Suprapubic skin (tissue), 4 donors: ENCODE measurements around the gene OR4D1. TPM values are rescaled to one million over a fixed set of nuclear protein-coding genes. Genes with fewer than 3 reads are reported as not detected.
"Not testable (repeated sequence)": the region's sequence is repeated elsewhere in the genome, so short reads cannot be mapped to it uniquely, and the experiment has no call there.

Experiments used
- DNase-seq, 2 donors: peaks; one replicate each; pipeline ENCODE4 v3.0.0-alpha.2; 2019; ENCODE audit warnings: low spot score in 2 of 2
- H3K27ac ChIP-seq: fragments of 200-600 bp; sonication (generic); one replicate; pipeline ENCODE4 v1.5.1; 2019
- H3K27me3 ChIP-seq: fragments of 200-600 bp; sonication (generic); one replicate; pipeline ENCODE4 v1.5.1; 2019
- H3K36me3 ChIP-seq: fragments of 200-600 bp; sonication (generic); one replicate; pipeline ENCODE4 v1.5.1; 2019
- H3K4me1 ChIP-seq: fragments of 200-600 bp; sonication (generic); one replicate; pipeline ENCODE4 v1.5.1; 2019
- H3K4me3 ChIP-seq: fragments of 200-600 bp; sonication (generic); one replicate; pipeline ENCODE4 v1.5.1; 2019; ENCODE audit warnings: mild to moderate bottlenecking
- H3K9me3 ChIP-seq: fragments of 200-600 bp; sonication (generic); one replicate; pipeline ENCODE4 v1.5.1; 2019
- CTCF ChIP-seq, 2 donors: fragments of 200-600 bp in 1 of 2; fragments of 450-650 bp in 1 of 2; sonication (generic) in 1 of 2; IDR thresholded peaks; one replicate each; pipeline ENCODE4 v1.5.1; 2016 to 2019; ENCODE audit warnings: antibody characterized with exemption in 2 of 2, mild to moderate bottlenecking in 1 of 2, moderate library complexity in 1 of 2
- EP300 ChIP-seq: sonication (generic); formaldehyde crosslinking; IDR thresholded peaks from one replicate; pipeline ENCODE4 v1.6.1; 2017; ENCODE audit warnings: antibody characterized with exemption
- POLR2A ChIP-seq, 2 donors: fragments of 450-650 bp; IDR thresholded peaks; one replicate each; pipeline ENCODE4 v1.6.1; 2017; ENCODE audit warnings: antibody characterized with exemption in 2 of 2, mild to moderate bottlenecking in 2 of 2, moderate library complexity in 2 of 2
- POLR2AphosphoS5 ChIP-seq, 3 donors: sonication (generic); formaldehyde crosslinking; IDR thresholded peaks; one replicate each; pipeline ENCODE4 v1.6.1; 2017; ENCODE audit warnings: antibody characterized with exemption in 3 of 3
- WGBS: methylation state at CpG from one replicate; pipeline ENCODE4 v1.1.5; 2018; 5-methylcytosine and 5-hydroxymethylcytosine counted together
- total RNA-seq, 4 donors: library from RNA; depleted of rRNA; stranded (reverse); fragments of >200 nt; gene quantifications; one replicate each; pipeline ENCODE4 v1.1.0, GENCODE V29; 2016

The OR4D1 gene
- total RNA-seq, 4 donors from 2014 or later, result not detected

DNA sequence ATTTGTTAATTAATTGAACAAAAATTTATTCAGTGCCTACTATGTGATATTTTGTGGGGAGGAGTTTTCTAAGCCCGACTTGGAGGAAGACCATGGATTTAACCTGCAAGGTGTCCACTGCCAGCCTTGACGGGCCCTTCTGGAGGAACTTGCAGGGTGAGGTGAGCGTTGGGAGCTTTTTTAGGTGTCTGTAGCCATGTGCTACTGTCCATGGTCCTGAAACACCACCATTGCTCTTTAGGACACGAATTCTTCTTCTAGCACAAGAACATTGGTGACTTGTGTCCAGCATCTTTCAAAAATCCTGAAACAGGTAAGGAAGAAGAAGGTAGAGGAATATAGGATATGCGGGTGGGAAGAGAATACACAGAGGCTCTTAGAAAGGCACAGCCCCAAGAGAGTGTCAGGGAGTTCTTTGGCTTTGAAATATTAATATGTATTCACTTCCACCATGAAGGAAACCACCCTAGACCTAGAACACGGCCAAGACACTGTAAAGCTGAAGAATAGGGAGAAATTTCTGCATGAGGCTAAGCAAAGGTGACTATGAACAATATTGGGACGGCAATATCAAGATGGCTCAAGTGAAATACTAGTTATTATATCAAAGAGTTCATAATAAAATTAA, 27.9 kb upstream of the OR4D1 start:
- no peak for DNase-seq
- Histone ChIP-seq H3K27ac (no peak overlapping the region), H3K36me3 (no peaks in the 10 kb centered on the region), H3K9me3 (no peaks in the 10 kb centered on the region), H3K4me3 (no peak overlapping the region), H3K27me3 (peaks cover 21% of the 10 kb centered on the region), H3K4me1 (no peaks in the 10 kb centered on the region)
- TF ChIP-seq POLR2AphosphoS5 (IDR thresholded peaks at IDR 0.05), result no peak
- TF ChIP-seq CTCF (IDR thresholded peaks at IDR 0.05), result no peak
- TF ChIP-seq EP300, result no peak
- no peak for TF ChIP-seq POLR2A (IDR thresholded peaks at IDR 0.05)
- 23% methylated on average over 7 of the region's 7 CpGs for whole genome bisulfite sequencing

- no peaks in the 10 kb centered on the region for H3K36me3 ChIP-seq
- no peak overlapping the region for H3K27ac ChIP-seq
- H3K9me3 ChIP-seq, result no peaks in the 10 kb centered on the region
- no peak for DNase-seq
- H3K4me1 ChIP-seq, result no peaks in the 10 kb centered on the region
- H3K27me3 ChIP-seq, result peaks cover 17% of the 10 kb centered on the region
- no peak for TF ChIP-seq POLR2AphosphoS5 (IDR thresholded peaks at IDR 0.05)
- no peak overlapping the region for H3K4me3 ChIP-seq
- WGBS, result 65% methylated on average over 5 of the region's 5 CpGs
Measured at GRCh38 chr17:58121925-58122324, 26.3 kb upstream of the OR4D1 start.

- 55% methylated on average over 1 of the region's 1 CpG for WGBS
- H3K9me3 ChIP-seq, result no peaks in the 10 kb centered on the region
- no peak for DNase-seq
- H3K27me3 ChIP-seq, result peaks cover 29% of the 10 kb centered on the region
- no peaks in the 10 kb centered on the region for H3K36me3 ChIP-seq
- H3K4me3 ChIP-seq, result no peak overlapping the region
- TF ChIP-seq POLR2A (IDR thresholded peaks at IDR 0.05), result no peak
- no peak for TF ChIP-seq POLR2AphosphoS5 (IDR thresholded peaks at IDR 0.05)
- no peak for TF ChIP-seq EP300
- TF ChIP-seq CTCF (IDR thresholded peaks at IDR 0.05), result no peak
- H3K27ac ChIP-seq, result no peak overlapping the region
- H3K4me1 ChIP-seq, result no peaks in the 10 kb centered on the region
Measured at GRCh38 chr17:58127846-58128245, 20.3 kb upstream of the OR4D1 start.

GRCh38 chr17:58132697-58133096, 15.5 kb upstream of the OR4D1 start:
- not testable (repeated sequence) for H3K36me3 ChIP-seq, DNase-seq, H3K4me3 ChIP-seq, H3K4me1 ChIP-seq, H3K27ac ChIP-seq, H3K9me3 ChIP-seq
- H3K27me3 ChIP-seq, result peaks cover 33% of the 10 kb centered on the region
- WGBS, result 90% methylated on average over 5 of the region's 5 CpGs

GRCh38 chr17:58136669-58137279, 11.4 kb upstream of the OR4D1 start:
- Histone ChIP-seq H3K36me3 (no peaks in the 10 kb centered on the region), H3K4me3 (no peak overlapping the region), H3K27me3 (peaks cover 26% of the 10 kb centered on the region), H3K9me3 (no peaks in the 10 kb centered on the region), H3K27ac (no peak overlapping the region), H3K4me1 (no peaks in the 10 kb centered on the region)
- no peak for TF ChIP-seq POLR2AphosphoS5 (IDR thresholded peaks at IDR 0.05)
- TF ChIP-seq CTCF (IDR thresholded peaks at IDR 0.05), result no peak
- TF ChIP-seq POLR2A (IDR thresholded peaks at IDR 0.05), result no peak
- TF ChIP-seq EP300, result no peak
- WGBS, result 38% methylated on average over 8 of the region's 8 CpGs
- no peak for DNase-seq

- Histone ChIP-seq H3K36me3 (no peaks in the 10 kb centered on the region), H3K27me3 (peaks cover 18% of the 10 kb centered on the region), H3K9me3 (peaks cover 21% of the 10 kb centered on the region), H3K4me3 (no peak overlapping the region), H3K27ac (no peak overlapping the region), H3K4me1 (no peaks in the 10 kb centered on the region)
- TF ChIP-seq POLR2AphosphoS5 (IDR thresholded peaks at IDR 0.05), result no peak
- no peak for TF ChIP-seq CTCF (IDR thresholded peaks at IDR 0.05)
- no peak for TF ChIP-seq EP300
- TF ChIP-seq POLR2A (IDR thresholded peaks at IDR 0.05), result no peak
- 85% methylated on average over 5 of the region's 5 CpGs for WGBS
- DNase-seq, result no peak
Measured at GRCh38 chr17:58141505-58141904, 6.7 kb upstream of the OR4D1 start.

DNA sequence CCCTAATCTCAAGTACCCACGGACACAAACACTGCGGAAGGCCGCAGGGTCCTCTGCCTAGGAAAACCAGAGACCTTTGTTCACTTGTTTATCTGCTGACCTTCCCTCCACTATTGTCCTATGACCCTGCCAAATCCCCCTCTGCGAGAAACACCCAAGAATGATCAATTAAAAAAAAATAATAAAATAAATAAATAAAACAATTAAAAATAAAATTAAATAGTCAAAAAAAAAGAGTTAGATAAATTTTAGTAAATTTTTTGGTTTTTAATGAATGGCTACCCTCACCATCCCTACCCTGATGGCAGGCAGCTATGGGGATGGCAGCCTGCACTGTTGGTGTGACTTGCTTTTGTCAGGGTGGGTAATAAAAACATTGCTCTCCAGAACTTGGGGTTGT, 4.8 kb upstream of the OR4D1 start:
- H3K4me1 ChIP-seq, H3K4me3 ChIP-seq, H3K27ac ChIP-seq, H3K36me3 ChIP-seq, DNase-seq: not testable (repeated sequence)
- H3K27me3 ChIP-seq, result peaks cover 11% of the 10 kb centered on the region
- 87% methylated on average over 4 of the region's 4 CpGs for WGBS
- peaks cover 21% of the 10 kb centered on the region for H3K9me3 ChIP-seq
